Measurements from ENCODE around the gene SULF2.

Gene SULF2

GRCh38 chr20:47667531-47668312, 117.6 kb downstream of the SULF2 start:
- no peak for DNase-seq (ENCODE audit: low read depth)

GRCh38 chr20:47667086-47667485, 118.2 kb downstream of the SULF2 start:
- DNase-seq (ENCODE audit: low read depth): no peak

DNA sequence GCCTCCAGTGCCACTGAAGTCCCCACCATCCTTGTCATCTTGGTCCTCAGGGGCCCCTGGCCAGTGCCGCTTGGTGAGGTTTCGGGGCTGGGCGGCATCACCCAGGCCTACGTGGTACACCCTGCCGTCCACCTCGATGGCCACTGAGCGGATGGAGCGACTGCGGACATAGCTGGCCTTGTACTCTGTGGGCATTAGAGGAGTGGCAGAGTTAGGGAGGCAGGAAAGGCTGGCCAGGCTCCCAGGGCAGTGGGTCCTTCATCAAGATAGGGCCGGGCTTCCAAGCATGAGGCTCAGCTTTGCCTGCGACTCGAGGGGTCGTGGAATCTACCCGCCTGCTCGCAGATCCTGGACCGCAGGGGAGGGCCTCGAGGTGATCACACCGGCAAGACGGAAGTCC, 119.0 kb downstream of the SULF2 start:
- DNase-seq (ENCODE audit: low read depth): no peak

GRCh38 chr20:47665221-47665991, 119.9 kb downstream of the SULF2 start:
- no peak for DNase-seq (ENCODE audit: low read depth)

DNA sequence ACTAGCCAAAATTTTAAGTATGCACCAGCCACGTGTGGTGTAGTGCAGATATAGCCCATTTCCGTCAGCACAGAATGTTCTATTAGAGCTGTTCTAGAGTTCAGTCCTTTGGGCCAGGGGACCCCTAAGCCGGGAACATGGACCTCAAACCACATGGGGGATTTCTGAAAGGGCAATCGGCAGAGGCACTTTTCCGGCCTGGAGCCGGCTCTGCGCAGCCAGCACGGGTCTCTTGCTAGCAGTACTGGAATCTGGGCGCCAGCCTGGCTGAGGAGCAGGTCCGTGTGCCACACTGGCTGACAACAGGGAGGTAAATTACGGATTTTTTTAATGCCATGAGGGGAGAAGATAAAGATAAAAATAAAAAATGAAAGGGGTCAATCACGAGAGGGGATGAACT, 120.5 kb downstream of the SULF2 start:
- DNase-seq (ENCODE audit: low read depth): no peak

- no peak for DNase-seq (ENCODE audit: low read depth)
These were observed 121.2 kb downstream of the SULF2 start for GRCh38 chr20:47664068-47664437.

DNA sequence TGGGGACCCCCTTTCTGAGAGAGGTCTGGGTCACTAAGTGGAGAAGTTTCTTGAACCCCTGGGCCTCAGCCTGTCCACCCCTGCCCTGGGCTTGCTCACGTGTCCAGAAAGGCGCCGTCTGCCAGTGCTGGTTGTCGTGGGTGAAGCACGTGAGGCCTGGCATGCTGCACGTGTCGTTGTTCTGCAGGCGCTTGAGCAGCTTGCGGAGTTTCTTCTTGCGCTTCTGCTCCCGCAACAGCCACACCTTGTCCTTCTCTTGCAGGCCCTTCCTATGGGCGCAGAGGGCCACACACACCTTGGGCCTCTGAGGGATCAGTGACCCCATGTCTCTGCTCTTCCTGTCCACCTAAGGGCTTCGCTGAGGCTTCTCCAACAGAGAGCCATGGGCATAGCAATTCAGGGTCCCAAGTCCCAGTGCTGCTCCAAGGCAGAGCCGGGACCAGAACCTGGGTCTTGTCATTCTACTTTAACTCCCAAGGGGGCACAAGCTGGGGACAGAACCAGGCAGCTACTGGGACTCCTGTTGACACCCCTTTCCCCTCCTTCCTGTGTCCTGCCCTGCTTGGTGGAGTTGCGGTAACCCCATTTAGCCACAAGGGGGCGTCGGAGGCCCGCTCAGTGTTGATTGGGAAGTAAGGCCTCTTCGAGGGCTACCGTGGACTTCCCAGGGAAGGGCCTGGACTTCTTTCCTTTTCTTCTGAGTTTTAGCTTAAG, 121.8 kb downstream of the SULF2 start:
- peak; percentile 30 for DNase-seq (ENCODE audit: low read depth)

GRCh38 chr20:47662483-47663353, 122.6 kb downstream of the SULF2 start:
- no peak for DNase-seq (ENCODE audit: low read depth)

DNA sequence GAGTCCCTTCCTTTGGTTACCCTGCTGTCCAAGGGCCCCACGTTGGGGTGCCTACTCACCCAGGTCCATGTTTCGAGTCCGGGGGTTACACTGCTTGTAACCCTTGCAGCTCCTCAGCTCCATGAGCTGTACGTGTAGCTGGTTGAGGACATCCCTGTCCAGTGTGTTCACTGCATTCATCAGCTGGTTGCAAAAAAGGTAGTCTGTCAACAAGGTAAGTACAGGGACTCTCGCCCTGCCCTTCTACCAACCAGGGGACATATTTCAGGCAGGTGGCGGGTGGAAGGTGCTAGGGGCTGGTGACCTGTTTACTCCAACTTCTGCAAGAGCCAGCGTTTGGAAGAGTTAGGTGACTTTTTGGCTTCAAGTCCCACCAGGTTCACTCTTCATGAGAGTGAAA, 123.6 kb downstream of the SULF2 start:
- no peak for DNase-seq (ENCODE audit: low read depth)

- DNase-seq (ENCODE audit: low read depth): no peak
These were observed 124.1 kb downstream of the SULF2 start for GRCh38 chr20:47660983-47661700.

GRCh38 chr20:47660602-47660905, 124.7 kb downstream of the SULF2 start:
- no peak for DNase-seq (ENCODE audit: low read depth)

GRCh38 chr20:47659904-47660601, 125.2 kb downstream of the SULF2 start:
- no peak for DNase-seq (ENCODE audit: low read depth)

- no peak for DNase-seq (ENCODE audit: low read depth)
These were observed 129.0 kb downstream of the SULF2 start for GRCh38 chr20:47656318-47656717.

DNA sequence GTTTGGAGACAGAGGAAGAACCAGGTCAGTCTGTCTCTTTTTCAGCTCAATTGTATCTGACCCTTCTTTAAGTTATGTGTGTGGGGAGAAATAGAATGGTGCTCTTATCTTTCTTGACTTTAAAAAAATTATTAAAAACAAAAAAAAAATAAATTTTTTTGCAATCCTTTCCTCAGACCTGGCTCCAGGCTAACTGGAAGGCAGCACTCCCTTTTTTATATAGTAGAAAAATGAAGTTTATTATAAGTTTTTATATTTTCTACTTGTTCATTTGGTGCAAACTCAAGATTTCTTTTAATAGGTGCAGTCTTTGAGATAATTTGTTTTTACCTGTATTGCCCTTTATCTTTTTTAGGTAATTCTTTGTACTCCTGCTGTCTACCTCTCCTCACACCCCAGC, 129.6 kb downstream of the SULF2 start:
- DNase-seq (ENCODE audit: low read depth): no peak

GRCh38 chr20:47654370-47654769, 130.9 kb downstream of the SULF2 start:
- DNase-seq (ENCODE audit: low read depth): no peak

- no peak for DNase-seq (ENCODE audit: low read depth)
These were observed 131.4 kb downstream of the SULF2 start for GRCh38 chr20:47653869-47654268.

GRCh38 chr20:47652794-47653193, 132.5 kb downstream of the SULF2 start:
- no peak for DNase-seq (ENCODE audit: low read depth)

DNA sequence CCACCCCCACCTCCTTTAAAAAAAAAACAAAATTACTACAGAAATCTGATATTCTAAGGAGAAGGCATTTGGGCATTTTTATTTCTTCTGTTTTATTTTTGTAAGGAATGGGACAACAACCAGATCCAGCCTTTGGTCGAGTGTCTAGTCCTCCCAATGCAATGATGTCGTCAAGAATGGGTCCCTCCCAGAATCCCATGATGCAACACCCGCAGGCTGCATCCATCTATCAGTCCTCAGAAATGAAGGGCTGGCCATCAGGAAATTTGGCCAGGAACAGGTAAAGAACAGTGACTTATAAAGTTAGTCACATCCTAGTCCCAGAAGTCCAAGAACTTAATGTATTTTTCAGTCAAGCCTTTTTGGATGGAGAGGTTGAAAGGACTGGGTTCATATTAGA, 133.0 kb downstream of the SULF2 start:
- DNase-seq (ENCODE audit: low read depth): no peak

GRCh38 chr20:47648943-47649342, 136.3 kb downstream of the SULF2 start:
- DNase-seq (ENCODE audit: low read depth): no peak

DNA sequence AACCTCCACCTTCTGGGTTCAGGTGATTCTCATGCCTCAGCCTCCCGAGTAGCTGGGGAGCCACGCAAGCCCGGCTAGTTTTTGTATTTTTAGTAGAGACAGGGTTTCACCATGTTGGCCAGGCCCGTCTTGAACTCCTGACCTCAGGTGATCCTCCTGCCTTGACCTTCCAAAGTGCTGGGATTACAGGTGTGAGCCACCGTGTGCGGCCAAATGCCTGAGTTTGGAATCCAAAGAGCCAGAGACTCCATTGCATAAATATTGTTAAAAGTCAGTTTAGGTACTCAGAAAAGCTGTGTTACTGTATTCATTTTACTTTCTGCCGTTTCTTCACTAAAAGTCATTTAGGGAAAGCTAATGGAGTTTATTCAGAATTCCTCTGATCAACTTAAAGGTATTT, 137.3 kb downstream of the SULF2 start:
- DNase-seq (ENCODE audit: low read depth): no peak

GRCh38 chr20:47645632-47646031, 139.6 kb downstream of the SULF2 start:
- no peak for DNase-seq (ENCODE audit: low read depth)

Measured in T-helper 22 cell (primary cell).